Measurements from ENCODE around the gene TMEM92. TPM values are rescaled to one million over a fixed set of nuclear protein-coding genes. Genes with fewer than 3 reads are reported as not detected.

The TMEM92 gene
- polyA plus RNA-seq, 1 donor (not counting 4 experiments of a cell fraction or from before 2014, with no cell fraction given) = 0.88 TPM

DNA sequence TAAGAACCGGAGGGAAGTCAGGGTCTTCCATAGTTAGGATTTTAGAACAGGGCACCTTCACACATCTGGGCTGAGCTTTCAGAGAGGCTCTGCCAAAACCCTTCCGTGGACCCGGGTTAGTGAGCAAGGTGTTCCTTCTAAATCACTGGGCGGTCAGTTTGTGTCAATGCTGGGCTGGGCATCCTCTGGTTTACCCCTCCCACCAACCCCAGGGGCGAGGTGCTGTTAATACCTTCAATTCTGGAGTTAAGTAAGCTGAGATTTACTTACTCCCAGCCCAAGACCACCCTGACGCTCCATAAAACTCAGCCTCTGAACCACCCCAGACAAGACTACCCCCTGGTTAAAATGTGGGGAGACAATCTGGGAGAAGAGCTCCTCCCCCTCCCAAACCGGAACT is 1.0 kb downstream of the TMEM92 start:
- Histone ChIP-seq H3K4me2 (ENCODE audit: control insufficient read depth, extremely low read depth, insufficient read depth, low read depth, low read length) (no peak overlapping the region), H3K4me3 (ENCODE audit: control insufficient read depth in 2 of 3, extremely low read depth in 1 of 3, insufficient read depth in 2 of 3, low read depth in 1 of 3, low read length in 3 of 3) (no peak overlapping the region), H3K9ac (ENCODE audit: control insufficient read depth, extremely low read depth, insufficient read depth, low read length) (no peak overlapping the region), H3K27ac (ENCODE audit: control insufficient read depth, insufficient read depth, low read length) (no peak overlapping the region), H3K27me3 (ENCODE audit: control insufficient read depth, extremely low read depth, insufficient read depth, low read length) (no peaks in the 10 kb centered on the region), H4K20me1 (ENCODE audit: control insufficient read depth, extremely low read depth, insufficient read depth, low read length) (no peaks in the 10 kb centered on the region), H3K9me3 (ENCODE audit: control insufficient read depth, low read depth, low read length) (no peaks in the 10 kb centered on the region), H2AFZ (ENCODE audit: control insufficient read depth, low read length) (no peak overlapping the region), H3K79me2 (ENCODE audit: control insufficient read depth, insufficient read depth, low read length) (no peaks in the 10 kb centered on the region), H3K4me1 (ENCODE audit: control insufficient read depth, extremely low read depth, insufficient read depth, low read length) (peaks cover 38% of the 10 kb centered on the region), H3K36me3 (ENCODE audit: control insufficient read depth in 2 of 2, extremely low read depth in 1 of 2, insufficient read depth in 2 of 2, low read length in 2 of 2) (no peaks in the 10 kb centered on the region), H3K9me1 (ENCODE audit: control insufficient read depth, extremely low read depth, insufficient read depth, low read length) (no peaks in the 10 kb centered on the region)
- DNase-seq (ENCODE audit: low read depth, low spot score) (no peak), FAIRE-seq (no peak)
- TF ChIP-seq EZH2 (IDR thresholded peaks at IDR 0.05; ENCODE audit: low read length) = no peak
- TF ChIP-seq, protein P1, sequence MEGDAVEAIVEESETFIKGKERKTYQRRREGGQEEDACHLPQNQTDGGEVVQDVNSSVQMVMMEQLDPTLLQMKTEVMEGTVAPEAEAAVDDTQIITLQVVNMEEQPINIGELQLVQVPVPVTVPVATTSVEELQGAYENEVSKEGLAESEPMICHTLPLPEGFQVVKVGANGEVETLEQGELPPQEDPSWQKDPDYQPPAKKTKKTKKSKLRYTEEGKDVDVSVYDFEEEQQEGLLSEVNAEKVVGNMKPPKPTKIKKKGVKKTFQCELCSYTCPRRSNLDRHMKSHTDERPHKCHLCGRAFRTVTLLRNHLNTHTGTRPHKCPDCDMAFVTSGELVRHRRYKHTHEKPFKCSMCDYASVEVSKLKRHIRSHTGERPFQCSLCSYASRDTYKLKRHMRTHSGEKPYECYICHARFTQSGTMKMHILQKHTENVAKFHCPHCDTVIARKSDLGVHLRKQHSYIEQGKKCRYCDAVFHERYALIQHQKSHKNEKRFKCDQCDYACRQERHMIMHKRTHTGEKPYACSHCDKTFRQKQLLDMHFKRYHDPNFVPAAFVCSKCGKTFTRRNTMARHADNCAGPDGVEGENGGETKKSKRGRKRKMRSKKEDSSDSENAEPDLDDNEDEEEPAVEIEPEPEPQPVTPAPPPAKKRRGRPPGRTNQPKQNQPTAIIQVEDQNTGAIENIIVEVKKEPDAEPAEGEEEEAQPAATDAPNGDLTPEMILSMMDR (optimal IDR thresholded peaks at IDR 0.05 in 1 of 3, IDR thresholded peaks at IDR 0.05 in 1 of 3, conservative IDR thresholded peaks at IDR 0.05 in 1 of 3; ENCODE audit: extremely low read depth in 1 of 3, insufficient read depth in 2 of 3, low read length in 3 of 3) = no peak
- dilution Hi-C loops (cut with MboI; ENCODE audit: extremely low pct_ligation_motif_present, low sequenced_read_pairs) = no loop called here

DNA sequence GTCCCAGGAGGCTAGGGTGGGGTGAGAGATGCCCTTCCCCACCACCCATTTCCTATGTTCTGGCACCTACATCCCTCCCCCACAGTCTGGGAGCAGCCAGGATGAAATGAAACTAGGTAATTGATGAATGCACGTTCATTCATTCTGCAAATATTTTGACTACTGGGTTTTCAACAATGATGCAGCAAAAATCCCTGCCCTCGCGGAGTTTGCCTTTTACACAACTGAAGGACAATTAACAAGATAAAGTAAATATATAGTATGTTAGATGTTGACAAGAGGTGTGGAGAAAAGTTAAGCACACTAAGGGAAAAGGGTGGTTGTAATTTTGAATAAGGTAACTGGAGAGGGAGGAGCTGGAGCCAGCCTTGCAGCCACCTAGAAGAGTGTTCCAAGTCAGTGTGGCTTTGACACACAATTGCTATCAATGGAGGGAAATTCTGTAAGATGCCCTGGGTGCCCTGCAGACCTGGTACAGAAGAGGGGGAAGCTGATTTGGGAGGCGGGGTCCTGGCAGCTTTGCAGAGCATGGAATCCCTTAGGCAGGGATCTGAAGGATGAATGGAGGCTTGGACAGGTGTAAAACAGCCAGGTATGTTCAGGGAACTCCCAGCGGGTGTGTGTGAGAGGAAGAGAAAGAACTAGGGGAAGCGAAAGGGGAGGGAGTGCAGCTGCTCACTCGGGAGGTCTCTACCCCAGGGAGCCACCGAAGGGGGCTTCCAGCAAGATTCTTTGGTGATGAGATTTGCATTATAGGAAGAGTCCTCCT is 2.5 kb downstream of the TMEM92 start:
- FAIRE-seq (no peak), DNase-seq (ENCODE audit: low read depth, low spot score) (no peak)
- Histone ChIP-seq H3K4me2 (ENCODE audit: control insufficient read depth, extremely low read depth, insufficient read depth, low read depth, low read length) (peak overlapping the region; percentile 9), H3K27ac (ENCODE audit: control insufficient read depth, insufficient read depth, low read length) (no peak overlapping the region), H3K4me3 (ENCODE audit: control insufficient read depth in 2 of 3, extremely low read depth in 1 of 3, insufficient read depth in 2 of 3, low read depth in 1 of 3, low read length in 3 of 3) (no peak overlapping the region), H3K9ac (ENCODE audit: control insufficient read depth, extremely low read depth, insufficient read depth, low read length) (no peak overlapping the region), H3K9me3 (ENCODE audit: control insufficient read depth, low read depth, low read length) (no peaks in the 10 kb centered on the region), H3K9me1 (ENCODE audit: control insufficient read depth, extremely low read depth, insufficient read depth, low read length) (no peaks in the 10 kb centered on the region), H4K20me1 (ENCODE audit: control insufficient read depth, extremely low read depth, insufficient read depth, low read length) (no peaks in the 10 kb centered on the region), H3K79me2 (ENCODE audit: control insufficient read depth, insufficient read depth, low read length) (no peaks in the 10 kb centered on the region), H3K36me3 (ENCODE audit: control insufficient read depth in 2 of 2, extremely low read depth in 1 of 2, insufficient read depth in 2 of 2, low read length in 2 of 2) (no peaks in the 10 kb centered on the region), H3K27me3 (ENCODE audit: control insufficient read depth, extremely low read depth, insufficient read depth, low read length) (no peaks in the 10 kb centered on the region), H3K4me1 (ENCODE audit: control insufficient read depth, extremely low read depth, insufficient read depth, low read length) (peaks cover 38% of the 10 kb centered on the region), H2AFZ (ENCODE audit: control insufficient read depth, low read length) (no peak overlapping the region)
- dilution Hi-C loops (cut with MboI; ENCODE audit: extremely low pct_ligation_motif_present, low sequenced_read_pairs) = no loop called here
- no peak for TF ChIP-seq EZH2 (IDR thresholded peaks at IDR 0.05; ENCODE audit: low read length)
- TF ChIP-seq, protein P1 (optimal IDR thresholded peaks at IDR 0.05 in 1 of 3, IDR thresholded peaks at IDR 0.05 in 1 of 3, conservative IDR thresholded peaks at IDR 0.05 in 1 of 3; ENCODE audit: extremely low read depth in 1 of 3, insufficient read depth in 2 of 3, low read length in 3 of 3) = no peak

Measured in keratinocyte (primary cell).